ENCODE data around the gene HDGFL3.

DNA sequence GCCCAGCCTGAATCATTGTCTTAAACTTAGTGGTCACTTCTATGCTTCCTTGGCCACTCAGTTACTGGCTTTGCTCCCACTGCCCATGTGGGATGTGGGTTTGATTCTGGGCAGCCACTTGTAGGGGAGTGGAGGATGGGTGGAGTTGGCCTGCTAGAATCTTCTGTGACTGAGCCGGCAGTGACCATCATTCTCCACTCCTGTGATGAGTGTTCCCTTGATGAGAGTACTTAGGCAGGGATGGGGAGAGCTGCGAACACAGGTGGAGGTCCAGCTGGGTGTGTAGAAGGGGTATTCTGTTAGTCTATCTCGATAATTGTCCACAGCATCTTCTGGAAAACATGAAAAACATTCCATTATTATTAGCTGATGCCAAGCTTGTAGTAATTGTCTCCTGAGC is 92.2 kb downstream of the HDGFL3 start:
- TF ChIP-seq, protein P1, sequence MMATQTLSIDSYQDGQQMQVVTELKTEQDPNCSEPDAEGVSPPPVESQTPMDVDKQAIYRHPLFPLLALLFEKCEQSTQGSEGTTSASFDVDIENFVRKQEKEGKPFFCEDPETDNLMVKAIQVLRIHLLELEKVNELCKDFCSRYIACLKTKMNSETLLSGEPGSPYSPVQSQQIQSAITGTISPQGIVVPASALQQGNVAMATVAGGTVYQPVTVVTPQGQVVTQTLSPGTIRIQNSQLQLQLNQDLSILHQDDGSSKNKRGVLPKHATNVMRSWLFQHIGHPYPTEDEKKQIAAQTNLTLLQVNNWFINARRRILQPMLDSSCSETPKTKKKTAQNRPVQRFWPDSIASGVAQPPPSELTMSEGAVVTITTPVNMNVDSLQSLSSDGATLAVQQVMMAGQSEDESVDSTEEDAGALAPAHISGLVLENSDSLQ (IDR thresholded peaks at IDR 0.05) = no peak
- TF ChIP-seq SUZ12 (IDR thresholded peaks at IDR 0.05) (no peak), NFRKB (IDR thresholded peaks at IDR 0.05) (no peak), ARNT (IDR thresholded peaks at IDR 0.05) (no peak), ELF4 (IDR thresholded peaks at IDR 0.05) (no peak), HDGF (IDR thresholded peaks at IDR 0.05; ENCODE audit: borderline replicate concordance) (no peak), TARDBP (IDR thresholded peaks at IDR 0.05) (no peak), FOXA1 (IDR thresholded peaks at IDR 0.05) (no peak), BHLHE40 (IDR thresholded peaks at IDR 0.05; ENCODE audit: borderline replicate concordance) (no peak), FOXK2 (IDR thresholded peaks at IDR 0.05) (no peak), SP1 (IDR thresholded peaks at IDR 0.05) (no peak), L3MBTL2 (conservative IDR thresholded peaks at IDR 0.05) (no peak)
